Left hindlimb (tissue), 1 donor: ENCODE data around the gene SPHK1.
A peak's percentile ranks its signal among the peaks of the same experiment; 100 is the strongest.

Source experiments
- DNase-seq: peaks from one replicate; pipeline ENCODE4 v3.0.0-alpha.2; 2018

SPHK1 gene

GRCh38 chr17:76385892-76386786, 1.7 kb downstream of the SPHK1 start:
- DNase-seq, result peak; percentile 78

GRCh38 chr17:76386966-76387765, 2.8 kb downstream of the SPHK1 start:
- DNase-seq, result no peak

DNA sequence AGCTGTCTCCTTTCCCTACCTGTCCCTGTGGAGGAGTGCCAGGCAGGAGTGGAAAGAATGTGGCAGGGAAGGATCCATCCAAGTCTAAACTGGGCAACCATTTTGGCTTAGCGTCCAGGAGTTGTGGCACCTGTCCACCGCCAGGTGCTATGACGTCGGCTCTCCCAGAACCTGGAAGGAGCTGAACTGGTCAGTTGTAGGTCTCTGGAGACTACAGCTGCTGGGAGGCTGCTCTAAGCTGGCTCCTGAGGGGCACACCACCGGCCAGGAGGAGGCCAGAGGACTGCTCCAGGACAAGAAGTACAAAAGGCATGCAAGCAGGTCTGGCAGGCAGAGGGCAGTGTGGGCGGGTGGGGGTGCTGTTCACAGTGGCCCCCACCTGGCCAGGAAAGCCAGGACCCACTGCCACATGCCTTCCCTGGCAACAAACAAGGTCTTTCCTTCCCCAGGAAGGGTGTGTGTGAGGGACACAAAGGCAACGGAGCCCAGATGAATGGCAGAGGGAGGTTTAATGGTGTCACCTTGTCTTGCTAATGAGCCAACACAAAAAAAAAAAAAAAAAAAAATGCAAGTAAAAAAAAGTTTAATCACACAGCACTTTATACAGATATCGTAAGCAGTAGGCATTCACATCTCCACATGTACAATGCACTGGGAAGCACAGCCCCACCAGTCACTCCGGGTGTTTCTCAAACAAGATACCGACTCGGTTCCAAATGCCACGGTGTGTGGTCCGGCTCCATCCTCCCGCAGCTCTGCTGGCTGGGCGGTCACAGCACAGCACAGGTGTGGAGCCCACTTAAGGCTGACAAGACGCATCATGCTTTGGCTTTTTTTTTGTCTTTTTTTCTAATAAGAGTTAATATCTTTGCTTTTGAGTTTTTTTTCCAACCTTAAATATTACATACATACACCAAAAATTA, 4.8 kb downstream of the SPHK1 start:
- no peak for DNase-seq

- no peak for DNase-seq
These were observed 5.6 kb downstream of the SPHK1 start for GRCh38 chr17:76390003-76390421.

DNA sequence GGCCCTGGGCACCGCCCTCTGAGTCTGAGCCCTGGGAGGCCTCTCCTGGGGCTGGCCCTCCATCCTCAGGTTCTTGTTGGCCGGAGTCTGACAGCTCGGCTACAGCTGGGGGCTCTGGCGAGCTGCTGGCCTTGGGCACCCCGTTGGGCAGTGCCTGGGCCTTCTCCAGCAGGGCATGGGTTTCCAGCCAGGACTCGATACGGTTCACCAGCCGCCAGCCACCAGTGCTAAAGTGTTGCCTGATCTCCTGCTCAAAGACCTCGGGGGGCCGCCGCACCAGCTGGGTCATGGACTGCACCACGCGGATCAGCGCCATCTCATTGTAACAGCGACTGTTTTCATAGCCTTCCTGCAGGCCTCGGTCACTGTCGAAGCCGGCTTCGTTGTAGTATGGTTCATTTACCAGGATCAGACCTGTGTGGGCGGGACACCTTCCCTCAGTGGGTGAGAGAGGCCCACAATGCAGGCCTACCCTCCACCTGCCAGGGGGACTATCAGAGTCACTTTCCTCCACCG, 6.8 kb downstream of the SPHK1 start:
- no peak for DNase-seq

DNA sequence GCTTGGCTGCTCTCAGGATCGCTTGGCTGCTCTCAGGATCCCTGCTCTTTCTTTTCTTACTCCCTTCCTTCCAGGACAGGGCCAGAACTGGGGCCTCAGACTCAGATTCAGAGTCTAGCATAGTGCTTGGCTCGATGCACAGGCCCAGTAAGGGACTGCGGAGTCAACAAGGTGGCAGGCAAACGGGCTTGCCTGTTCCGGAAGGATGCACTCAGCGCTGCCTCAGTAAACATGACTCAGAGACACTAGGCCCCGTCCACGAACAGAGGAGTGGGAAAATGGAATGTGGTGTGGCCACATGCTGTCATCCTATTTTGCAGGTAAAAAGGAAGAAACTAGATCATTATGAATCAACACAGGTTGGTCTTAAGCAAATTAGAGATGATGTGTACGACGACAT, 9.8 kb downstream of the SPHK1 start:
- DNase-seq, result peak; percentile 2

DNA sequence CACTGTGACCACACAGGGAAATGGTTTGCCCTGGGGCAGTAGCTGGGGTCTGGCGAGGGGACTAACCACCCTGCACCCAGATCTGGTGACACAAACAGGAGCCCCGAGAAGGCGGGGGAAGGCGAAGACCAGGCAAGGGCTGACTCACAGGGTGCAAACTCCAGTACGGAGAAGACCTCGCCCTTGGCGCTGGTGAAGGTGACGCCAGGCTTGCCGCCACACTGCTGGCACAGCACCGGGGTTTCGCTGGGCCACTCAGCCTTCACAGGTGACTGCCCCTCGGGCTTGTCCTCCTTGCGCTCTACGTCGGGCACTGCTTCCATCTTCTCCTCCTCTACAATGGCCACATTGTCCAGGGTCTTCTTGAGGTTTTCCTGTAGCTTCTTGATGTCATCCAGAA, 11.6 kb downstream of the SPHK1 start:
- DNase-seq, result peak; percentile 10

DNA sequence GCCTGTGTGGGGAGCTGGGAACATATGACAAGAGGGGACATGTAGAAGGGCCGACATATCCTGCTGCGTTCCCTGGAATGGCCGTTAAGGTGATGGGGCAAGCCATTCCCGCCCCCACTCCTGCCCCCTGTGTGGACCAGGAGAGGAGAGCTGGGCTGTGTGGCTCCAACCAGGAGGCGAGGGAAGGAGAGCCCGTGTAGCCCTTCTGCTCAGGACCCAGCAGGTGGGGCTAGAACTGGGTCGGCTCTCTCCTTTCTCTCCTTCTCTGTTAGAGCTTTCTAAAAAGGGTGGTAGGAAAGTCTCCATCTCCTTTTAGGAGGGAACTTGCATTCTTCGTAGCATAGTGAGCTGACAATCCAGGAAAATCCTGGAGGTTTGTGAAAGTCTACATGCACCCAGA, 12.8 kb downstream of the SPHK1 start:
- no peak for DNase-seq

- peak; percentile 85 for DNase-seq
These were observed 13.5 kb downstream of the SPHK1 start for GRCh38 chr17:76397687-76398522.

DNA sequence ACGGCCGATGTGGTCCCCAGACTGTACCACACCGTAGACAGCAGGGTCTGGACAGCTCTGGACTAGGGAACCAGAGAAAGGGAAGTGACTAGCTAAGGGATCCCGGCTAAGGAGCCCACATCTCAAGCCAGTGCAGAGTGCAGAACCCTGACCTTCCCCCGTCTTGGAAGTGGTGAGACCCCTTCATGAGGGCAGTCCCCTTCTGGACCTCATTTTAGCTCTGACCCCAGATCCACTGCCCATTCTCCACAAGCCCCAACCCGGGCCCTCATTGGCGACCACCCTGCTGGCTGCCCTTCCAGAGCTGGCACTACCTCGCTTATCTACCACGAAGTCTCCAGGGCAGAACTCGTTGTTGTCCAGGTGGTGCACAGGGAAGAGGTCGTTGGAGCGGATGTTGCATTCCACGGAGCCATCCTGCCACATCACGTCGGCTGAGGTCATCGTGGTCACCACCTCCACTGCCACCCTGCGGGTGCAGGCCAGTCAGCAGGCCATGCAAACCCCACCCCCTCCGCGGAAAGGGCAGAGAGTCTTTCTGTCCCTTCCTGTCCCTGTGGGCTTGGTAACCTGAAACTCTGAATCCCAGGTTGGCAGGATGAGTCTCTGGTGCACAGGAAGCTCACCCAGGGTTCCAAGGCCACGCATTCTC, 14.2 kb downstream of the SPHK1 start:
- peak; percentile 26 for DNase-seq

- no peak for DNase-seq
These were observed 15.1 kb downstream of the SPHK1 start for GRCh38 chr17:76399175-76400172.

DNA sequence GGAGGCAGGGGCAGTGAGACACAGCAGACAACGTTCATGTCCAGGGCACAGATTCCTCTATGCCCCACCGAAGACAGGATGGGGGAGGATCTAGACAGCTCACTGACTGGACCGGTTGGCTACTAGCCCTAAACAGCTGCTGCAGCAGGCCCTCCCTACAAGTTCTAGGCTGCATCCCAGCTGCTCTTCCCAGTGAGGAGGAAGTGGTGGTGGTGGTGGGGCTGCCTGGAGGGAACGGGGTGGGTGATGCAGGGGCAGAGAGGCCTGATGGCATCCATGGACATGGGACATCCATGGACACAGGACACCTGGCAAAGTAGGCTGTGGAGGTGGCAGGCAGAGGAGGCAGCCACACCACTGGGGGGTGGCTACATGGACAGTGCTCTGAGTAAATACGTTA, 18.3 kb downstream of the SPHK1 start:
- DNase-seq, result no peak

DNA sequence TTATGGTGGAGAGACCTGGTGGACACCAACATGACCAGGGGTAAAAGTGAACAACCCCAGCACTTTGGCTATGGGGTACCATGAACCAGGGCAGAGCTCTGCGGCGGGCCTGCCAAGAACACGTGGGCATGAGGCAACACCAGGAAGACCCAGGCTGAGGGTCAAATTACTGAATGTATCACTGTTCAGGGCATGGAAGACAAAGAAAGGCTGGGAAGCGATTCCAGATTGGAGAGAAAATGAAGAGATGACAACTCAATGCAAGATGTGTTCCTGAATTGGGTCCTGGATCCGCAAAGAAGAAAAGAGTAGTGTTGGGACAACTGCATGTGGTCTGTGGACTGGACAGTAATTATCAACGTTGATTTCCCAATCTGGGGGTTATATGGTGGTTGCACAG, 19.8 kb downstream of the SPHK1 start:
- no peak for DNase-seq

DNA sequence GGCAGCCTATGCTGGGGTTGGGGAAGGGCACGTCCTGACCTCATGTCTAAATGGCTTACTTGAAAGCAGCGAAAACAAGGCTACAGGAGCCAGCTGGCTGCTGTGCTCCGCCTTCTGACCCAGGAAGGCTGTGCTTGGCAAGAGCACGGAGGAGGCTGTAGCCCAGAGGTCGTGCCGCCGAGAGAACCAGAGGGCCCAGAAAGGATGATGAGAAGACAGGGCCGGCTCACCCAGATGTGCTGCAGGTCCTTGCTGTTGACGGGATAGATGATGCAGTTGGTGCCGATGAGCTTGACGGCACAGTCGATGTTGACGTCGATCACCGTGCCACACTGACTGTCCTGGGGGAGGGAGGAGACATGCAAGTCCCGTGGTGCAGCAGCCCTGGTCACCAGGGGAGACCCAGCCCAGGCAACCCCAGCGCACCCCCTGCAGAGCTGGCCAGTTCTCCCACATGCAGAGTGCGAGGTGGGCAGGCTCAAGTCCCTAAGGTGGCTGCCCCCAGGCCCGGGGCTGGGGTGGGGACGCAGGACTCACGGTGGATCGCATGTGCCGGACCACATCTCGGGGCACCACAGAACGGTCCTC, 20.7 kb downstream of the SPHK1 start:
- no peak for DNase-seq

DNA sequence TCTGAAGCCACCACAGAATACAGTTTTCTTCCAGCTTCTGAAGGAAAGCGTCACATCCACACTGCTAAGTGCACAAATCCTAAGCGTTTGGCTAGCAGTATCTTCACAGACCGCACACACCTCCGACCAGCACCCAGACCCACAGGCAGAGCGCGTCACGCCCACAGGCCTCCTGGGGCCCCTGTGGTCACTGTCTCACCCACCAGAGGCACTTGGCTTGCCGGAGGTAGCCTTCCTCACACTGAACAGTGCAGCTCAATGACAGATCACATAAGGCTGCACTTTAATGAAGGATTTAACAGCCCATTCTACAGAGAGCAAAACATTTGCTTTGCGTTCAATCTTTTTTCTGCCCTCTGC, 21.2 kb downstream of the SPHK1 start:
- no peak for DNase-seq

DNA sequence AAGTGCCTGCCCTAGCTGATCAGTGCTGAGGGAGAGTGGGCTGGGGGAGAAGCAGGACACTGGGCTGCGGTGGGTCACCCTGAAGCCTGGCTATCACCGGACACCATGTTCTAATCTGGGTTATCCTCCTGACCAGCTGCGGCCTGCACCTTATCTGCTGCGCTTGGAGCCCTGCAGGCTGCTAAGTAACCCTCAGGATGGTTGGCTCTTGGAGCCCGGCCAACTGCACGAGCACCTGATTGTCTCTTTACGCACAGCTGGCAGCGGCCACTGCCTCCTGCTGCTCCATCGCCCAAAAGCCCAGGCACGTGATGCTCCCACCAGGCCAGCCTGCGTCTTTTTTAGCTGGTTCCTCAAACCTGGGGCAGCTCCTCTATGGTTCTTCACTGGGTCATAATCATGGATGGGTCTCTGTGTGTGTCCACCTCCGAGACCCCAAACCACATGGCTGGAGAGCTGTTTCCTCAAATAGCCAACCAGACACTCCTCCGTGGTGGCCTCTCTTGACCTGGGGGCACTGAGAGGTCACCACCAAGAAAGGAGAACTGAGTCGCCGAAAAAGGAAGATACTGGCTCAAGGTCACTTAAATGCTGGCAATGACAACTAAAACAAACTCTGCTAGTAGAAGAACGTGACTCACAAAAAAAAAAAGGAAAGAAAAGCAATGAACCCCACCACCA, 21.7 kb downstream of the SPHK1 start:
- DNase-seq, result no peak

GRCh38 chr17:76407509-76407908, 23.1 kb downstream of the SPHK1 start:
- DNase-seq, result peak; percentile 12

DNA sequence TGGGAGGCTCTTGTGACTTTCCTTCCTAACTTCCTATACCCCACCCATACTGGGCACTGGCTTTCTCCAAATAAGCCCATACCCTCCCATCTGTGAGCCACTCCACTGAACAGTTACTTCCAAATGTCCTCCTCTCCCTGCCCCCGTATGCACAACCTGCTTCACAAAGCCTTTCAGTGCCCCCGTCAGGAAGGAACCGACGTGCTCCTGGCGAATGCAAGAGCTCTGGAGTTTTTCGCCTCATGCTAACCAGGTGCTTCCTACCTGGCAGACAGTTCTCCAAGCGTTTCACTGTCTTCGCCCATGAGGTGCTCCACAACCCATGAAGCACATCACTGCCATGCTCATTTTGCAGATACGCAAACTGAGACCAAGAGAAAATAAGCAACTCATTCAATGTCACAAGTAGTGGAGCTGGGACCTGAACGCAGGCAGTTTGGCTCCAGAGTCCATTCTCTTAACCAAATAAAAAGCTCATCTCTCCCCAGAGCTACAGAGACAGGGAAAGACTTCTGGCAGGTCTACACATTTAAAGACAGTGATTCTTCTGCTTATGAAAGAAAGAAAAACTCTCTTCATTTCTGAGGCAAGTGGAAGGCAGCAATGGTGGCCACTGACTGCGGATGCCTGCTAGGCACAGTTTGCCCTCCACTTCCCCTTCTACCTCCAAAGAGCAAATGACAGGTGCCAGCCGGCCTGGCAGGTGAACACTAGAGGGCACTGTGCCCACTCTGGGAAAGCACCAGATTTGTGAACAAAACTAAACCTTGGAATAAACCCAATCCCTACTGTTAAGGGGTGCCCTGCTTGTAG, 23.8 kb downstream of the SPHK1 start:
- no peak for DNase-seq
